ENCODE measurements around the gene ADD1. TPM values are rescaled to one million over a fixed set of nuclear protein-coding genes. Genes with fewer than 3 reads are reported as not detected.
A peak's percentile ranks its signal among the peaks of the same experiment; 100 is the strongest.

The ADD1 gene
- total RNA-seq, 1 experiment from 2014 or later = 232 TPM

DNA sequence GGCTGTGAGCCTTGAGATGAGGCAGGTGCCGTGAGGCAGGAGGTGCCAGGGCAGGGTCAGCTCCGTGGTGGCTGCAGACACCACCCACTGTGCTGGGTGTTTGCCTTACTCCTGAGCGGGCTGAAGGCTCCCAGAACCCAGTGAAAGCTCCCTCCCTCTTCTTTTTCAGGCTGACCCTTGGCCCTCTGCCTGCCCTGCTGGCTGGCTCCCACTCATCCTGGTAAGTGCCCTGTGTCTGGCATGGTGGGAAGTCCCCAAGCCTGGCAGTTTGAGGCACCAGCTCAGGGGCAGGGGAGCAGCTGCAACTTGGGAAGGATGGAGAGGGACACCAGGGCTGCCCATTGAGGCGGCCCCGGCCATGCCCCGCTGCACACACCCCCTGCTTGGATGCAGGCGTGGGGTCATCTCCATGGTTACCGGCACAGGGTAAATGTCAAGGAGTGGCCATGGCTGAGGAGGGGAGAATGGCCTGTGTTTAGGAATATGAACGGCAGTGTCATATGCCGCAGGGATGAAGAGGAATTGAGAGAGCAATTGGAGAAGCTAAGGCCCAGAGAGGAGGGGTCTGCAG lies 33.9 kb upstream of the ADD1 start:
- TF ChIP-seq EZH2 (IDR thresholded peaks at IDR 0.05; ENCODE audit: borderline replicate concordance, low read depth, low read length, poor library complexity, severe bottlenecking) = no peak
- TF ChIP-seq, protein P1, sequence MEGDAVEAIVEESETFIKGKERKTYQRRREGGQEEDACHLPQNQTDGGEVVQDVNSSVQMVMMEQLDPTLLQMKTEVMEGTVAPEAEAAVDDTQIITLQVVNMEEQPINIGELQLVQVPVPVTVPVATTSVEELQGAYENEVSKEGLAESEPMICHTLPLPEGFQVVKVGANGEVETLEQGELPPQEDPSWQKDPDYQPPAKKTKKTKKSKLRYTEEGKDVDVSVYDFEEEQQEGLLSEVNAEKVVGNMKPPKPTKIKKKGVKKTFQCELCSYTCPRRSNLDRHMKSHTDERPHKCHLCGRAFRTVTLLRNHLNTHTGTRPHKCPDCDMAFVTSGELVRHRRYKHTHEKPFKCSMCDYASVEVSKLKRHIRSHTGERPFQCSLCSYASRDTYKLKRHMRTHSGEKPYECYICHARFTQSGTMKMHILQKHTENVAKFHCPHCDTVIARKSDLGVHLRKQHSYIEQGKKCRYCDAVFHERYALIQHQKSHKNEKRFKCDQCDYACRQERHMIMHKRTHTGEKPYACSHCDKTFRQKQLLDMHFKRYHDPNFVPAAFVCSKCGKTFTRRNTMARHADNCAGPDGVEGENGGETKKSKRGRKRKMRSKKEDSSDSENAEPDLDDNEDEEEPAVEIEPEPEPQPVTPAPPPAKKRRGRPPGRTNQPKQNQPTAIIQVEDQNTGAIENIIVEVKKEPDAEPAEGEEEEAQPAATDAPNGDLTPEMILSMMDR (conservative IDR thresholded peaks at IDR 0.05; ENCODE audit: low read depth, low read length) = no peak
- BruUV-seq (replicated peaks) = no TSS peak
- POLR2A ChIA-PET (ENCODE audit: low non-redundant PET) = no interaction called here
- Histone ChIP-seq H3K4me1 (ENCODE audit: insufficient read depth, low read length, poor library complexity, severe bottlenecking) (peaks cover 15% of the 10 kb centered on the region), H3K4me3 (ENCODE audit: low read depth, low read length, poor library complexity, severe bottlenecking) (no peak overlapping the region), H3K27me3 (replicated peaks; ENCODE audit: insufficient read depth, low read depth, low read length, poor library complexity) (no peaks in the 10 kb centered on the region), H3K36me3 (ENCODE audit: insufficient read depth, low read length, poor library complexity, severe bottlenecking) (no peaks in the 10 kb centered on the region), H3K9me3 (ENCODE audit: low read depth, low read length, poor library complexity, severe bottlenecking) (no peaks in the 10 kb centered on the region), H3K27ac (ENCODE audit: low read depth, low read length, poor library complexity, severe bottlenecking) (no peak overlapping the region)
- DNase-seq (ENCODE audit: low spot score) = no peak
- intact Hi-C loops (cut with micrococcal nuclease; ENCODE audit: unreplicated experiment) = no loop called here
- CTCF ChIA-PET = no interaction called here

DNA sequence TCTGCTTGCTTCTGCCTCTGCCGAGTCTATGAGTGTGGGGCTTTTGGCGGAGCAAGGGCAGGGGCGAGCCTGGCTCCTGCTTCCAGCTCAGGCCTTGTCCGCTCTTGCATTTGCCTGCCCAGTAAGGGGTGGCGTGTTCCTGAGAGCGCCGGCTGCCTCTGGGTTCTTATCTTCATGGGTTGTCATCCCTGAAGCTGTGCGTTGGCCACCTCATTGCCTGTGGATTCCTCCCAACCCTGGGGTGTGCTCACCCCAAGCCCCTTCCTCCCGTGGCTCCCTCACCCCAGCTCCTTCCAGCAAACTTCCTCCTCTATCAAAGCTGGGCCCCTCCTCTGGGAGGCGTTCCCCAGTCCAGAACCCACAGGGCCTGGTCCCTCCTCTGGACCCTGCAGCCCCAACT lies 33.3 kb upstream of the ADD1 start:
- H3K9me3 ChIP-seq (ENCODE audit: low read depth, low read length, poor library complexity, severe bottlenecking) = no peaks in the 10 kb centered on the region
- ChIA-PET POLR2A (ENCODE audit: low non-redundant PET) (no interaction called here), CTCF (no interaction called here)
- intact Hi-C loops (cut with micrococcal nuclease; ENCODE audit: unreplicated experiment) = no loop called here
- H3K4me1 ChIP-seq (ENCODE audit: insufficient read depth, low read length, poor library complexity, severe bottlenecking) = peaks cover 15% of the 10 kb centered on the region
- TF ChIP-seq, protein P1 (conservative IDR thresholded peaks at IDR 0.05; ENCODE audit: low read depth, low read length) = no peak
- TF ChIP-seq EZH2 (IDR thresholded peaks at IDR 0.05; ENCODE audit: borderline replicate concordance, low read depth, low read length, poor library complexity, severe bottlenecking) = no peak
- BruUV-seq (replicated peaks) = no TSS peak
- no peak for DNase-seq (ENCODE audit: low spot score)
- H3K4me3 ChIP-seq (ENCODE audit: low read depth, low read length, poor library complexity, severe bottlenecking) = no peak overlapping the region
- no peaks in the 10 kb centered on the region for H3K36me3 ChIP-seq (ENCODE audit: insufficient read depth, low read length, poor library complexity, severe bottlenecking)
- no peaks in the 10 kb centered on the region for H3K27me3 ChIP-seq (replicated peaks; ENCODE audit: insufficient read depth, low read depth, low read length, poor library complexity)
- no peak overlapping the region for H3K27ac ChIP-seq (ENCODE audit: low read depth, low read length, poor library complexity, severe bottlenecking)

DNA sequence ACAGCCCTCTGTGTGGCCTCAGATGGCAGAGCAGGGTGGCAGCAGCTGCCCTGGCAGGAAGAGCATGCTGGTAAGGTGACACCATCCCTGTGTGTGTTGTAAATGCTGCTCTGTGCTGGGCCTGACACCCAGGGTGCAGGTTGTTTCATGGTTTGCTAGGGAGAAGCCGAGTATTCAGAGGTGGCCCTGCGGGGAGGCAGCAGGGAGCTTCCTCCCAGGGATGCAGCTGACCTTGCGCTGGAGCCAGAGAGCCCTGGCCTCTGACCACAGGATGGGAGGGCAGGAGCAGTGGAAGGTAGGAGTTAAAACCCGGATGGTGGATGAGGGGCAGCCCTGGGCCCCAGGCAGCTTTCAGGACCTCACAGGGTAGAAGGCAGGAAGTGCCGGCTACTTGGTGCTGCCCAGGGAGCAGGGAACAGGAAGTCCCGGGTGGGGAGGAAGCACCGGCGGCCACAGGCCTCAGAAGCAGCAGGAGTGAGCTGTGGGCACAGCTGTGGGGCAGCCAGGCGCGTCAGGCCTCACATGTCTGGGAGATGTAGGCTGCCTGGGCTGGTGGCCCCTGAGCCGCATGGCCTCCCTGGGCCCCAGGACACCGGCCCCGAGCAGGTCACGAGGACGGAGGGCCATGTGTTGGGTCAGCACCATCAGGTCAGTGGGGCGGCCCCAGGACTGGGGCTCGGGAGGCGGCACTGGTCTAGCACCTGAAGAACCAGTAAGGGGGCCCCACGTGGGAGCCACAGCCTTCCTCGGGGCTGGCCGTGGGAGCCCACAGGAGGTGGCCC lies 31.6 kb upstream of the ADD1 start:
- H3K4me1 ChIP-seq (ENCODE audit: insufficient read depth, low read length, poor library complexity, severe bottlenecking) = peaks cover 15% of the 10 kb centered on the region
- BruUV-seq (replicated peaks) = no TSS peak
- no peak for DNase-seq (ENCODE audit: low spot score)
- ChIA-PET CTCF (no interaction called here), POLR2A (ENCODE audit: low non-redundant PET) (no interaction called here)
- TF ChIP-seq, protein P1 (conservative IDR thresholded peaks at IDR 0.05; ENCODE audit: low read depth, low read length) = no peak
- TF ChIP-seq EZH2 (IDR thresholded peaks at IDR 0.05; ENCODE audit: borderline replicate concordance, low read depth, low read length, poor library complexity, severe bottlenecking) = no peak
- intact Hi-C loops (cut with micrococcal nuclease; ENCODE audit: unreplicated experiment) = no loop called here
- H3K4me3 ChIP-seq (ENCODE audit: low read depth, low read length, poor library complexity, severe bottlenecking) = no peak overlapping the region
- peaks cover 8% of the 10 kb centered on the region for H3K9me3 ChIP-seq (ENCODE audit: low read depth, low read length, poor library complexity, severe bottlenecking)
- no peaks in the 10 kb centered on the region for H3K36me3 ChIP-seq (ENCODE audit: insufficient read depth, low read length, poor library complexity, severe bottlenecking)
- peak overlapping the region; percentile 18 for H3K27ac ChIP-seq (ENCODE audit: low read depth, low read length, poor library complexity, severe bottlenecking)
- H3K27me3 ChIP-seq (replicated peaks; ENCODE audit: insufficient read depth, low read depth, low read length, poor library complexity) = no peaks in the 10 kb centered on the region
